Spleen (tissue), 11 donors: ENCODE measurements around the gene XAF1. TPM values are rescaled to one million over a fixed set of nuclear protein-coding genes. Genes with fewer than 3 reads are reported as not detected.
"Not testable (repeated sequence)": the region's sequence is repeated elsewhere in the genome, so short reads cannot be mapped to it uniquely, and the experiment has no call there.

ENCODE experiments used
- DNase-seq: peaks from one replicate; pipeline ENCODE4 v3.0.0-alpha.2; 2020
- H3K27ac ChIP-seq, 8 donors: fragments of 200-600 bp; sonication (generic) in 7 of 8; 1 replicate in 4 of 8; 2 replicates in 4 of 8; pipeline versions ENCODE4 v1.5.0 to v1.8.0; 2016 to 2021; ENCODE audit warnings: inconsistent platforms in 4 of 8, mild to moderate bottlenecking in 4 of 8, moderate library complexity in 1 of 8
- H3K27me3 ChIP-seq, 7 donors: fragments of 200-600 bp; sonication (generic) in 6 of 7; replicated peaks in 1 of 7; 1 replicate in 4 of 7; 2 replicates in 3 of 7; pipeline versions ENCODE4 v1.5.0 to v1.8.0; 2016 to 2021; ENCODE audit warnings: inconsistent platforms in 3 of 7, mild to moderate bottlenecking in 1 of 7
- H3K36me3 ChIP-seq, 6 donors: fragments of 200-600 bp; sonication (generic) in 5 of 6; 1 replicate in 4 of 6; 2 replicates in 2 of 6; pipeline versions ENCODE4 v1.5.0 to v1.8.0; 2016 to 2021; ENCODE audit warnings: inconsistent platforms in 2 of 6
- H3K4me1 ChIP-seq, 6 donors: fragments of 200-600 bp; sonication (generic) in 5 of 6; 1 replicate in 3 of 6; 2 replicates in 3 of 6; pipeline versions ENCODE4 v1.5.0 to v1.8.0; 2016 to 2021; ENCODE audit warnings: inconsistent platforms in 3 of 6
- H3K4me3 ChIP-seq, 8 donors: fragments of 200-600 bp; sonication (generic) in 7 of 8; 1 replicate in 4 of 8; 2 replicates in 4 of 8; pipeline versions ENCODE4 v1.5.0 to v1.8.0; 2016 to 2021; ENCODE audit warnings: inconsistent platforms in 4 of 8, mild to moderate bottlenecking in 4 of 8, moderate library complexity in 2 of 8
- H3K9me3 ChIP-seq, 8 donors: fragments of 200-600 bp; sonication (generic) in 7 of 8; 1 replicate in 4 of 8; 2 replicates in 4 of 8; pipeline versions ENCODE4 v1.5.0 to v1.8.0; 2016 to 2021; ENCODE audit warnings: inconsistent platforms in 4 of 8
- CTCF ChIP-seq, 11 experiments: fragments of 200-600 bp in 7 of 11; fragments of 450-650 bp in 4 of 11; sonication (generic) in 4 of 11; IDR thresholded peaks in 8 of 11; conservative IDR thresholded peaks in 3 of 11; 1 replicate in 7 of 11; 2 replicates in 4 of 11; pipeline versions ENCODE4 v1.4.0 to v1.8.0; 2016 to 2021; ENCODE audit warnings: antibody characterized with exemption in 11 of 11, inconsistent platforms in 4 of 11, mild to moderate bottlenecking in 1 of 11
- POLR2A ChIP-seq, 3 donors: fragments of 450-650 bp; IDR thresholded peaks; one replicate each; pipeline ENCODE4 v1.5.1; 2017; ENCODE audit warnings: antibody characterized with exemption in 3 of 3, mild to moderate bottlenecking in 1 of 3
- POLR2AphosphoS5 ChIP-seq, 3 donors: sonication (generic); formaldehyde crosslinking; IDR thresholded peaks; one replicate each; pipeline ENCODE4 v1.5.1; 2017; ENCODE audit warnings: antibody characterized with exemption in 3 of 3
- WGBS, 5 donors: extraction: QIAGEN DNeasy Blood & Tissue Kit in 3 of 5; methylation state at CpG; one replicate each; pipeline versions ENCODE4 v1.1.5 to v1.1.7; 2013 to 2018; 5-methylcytosine and 5-hydroxymethylcytosine counted together
- intact Hi-C: fragments of 100-400 bp; cut with DNase I; formaldehyde crosslinking; loops from one replicate; pipeline ENCODE4 v1.15.0; 2023; ENCODE audit warnings: low total_unique reads
- polyA plus RNA-seq, 3 donors: library from polyadenylated mRNA; stranded (reverse); fragments of 200-250 nt; gene quantifications; one replicate each; pipeline ENCODE4 v1.2.1, GENCODE V29; 2013
- total RNA-seq, 7 donors: library from RNA; depleted of rRNA in 3 of 7; stranded (reverse); fragments of >200 nt in 3 of 7; fragmentation: NEBNext Ultra II Directional in 4 of 7; extraction: Animal tissue kit (Norgen Biotek cat#: 25700) in 4 of 7; gene quantifications; one replicate each; pipeline versions ENCODE4 v1.1.0 to v1.2.1, GENCODE V29; 2016 to 2021
- donor health status: healthy with polysubstance abuse.
- donor health status: DM: no; HTN: no; CAD: no; lungs with moderate emphysema.
- donor health status: DM: no; HTN: no; CAD: no.
- donor health status: Bipolar disorder and iron deficiency.
- donor health status: healthy.
- donor health status: DM: no; HTN: no; CAD: no.
- donor health status: DM: yes; HTN: yes; CAD: no.

XAF1 gene
- total and polyA plus RNA-seq, 10 donors: 26.4 to 176 (median 100) TPM

GRCh38 chr17:6761779-6762178, 5.9 kb downstream of the XAF1 start:
- peaks cover 0 to 12% (median 8%) of the 10 kb centered on the region in 8 donors for H3K9me3 ChIP-seq
- intact Hi-C loops: no loop called here
- 73 to 83% (median 82%) methylated on average over 8 of the region's 8 CpGs for WGBS, 5 donors
- H3K27me3 ChIP-seq: no peaks in the 10 kb centered on the region
- H3K36me3 ChIP-seq: peaks cover 21 to 93% (median 80%) of the 10 kb centered on the region in 6 donors
- H3K4me1 ChIP-seq: peaks cover 13 to 30% (median 15%) of the 10 kb centered on the region in 6 donors
- H3K4me3 ChIP-seq: no peak overlapping the region
- no peak for DNase-seq
- H3K27ac ChIP-seq: no peak overlapping the region
- TF ChIP-seq POLR2A (IDR thresholded peaks at IDR 0.05): no peak
- TF ChIP-seq POLR2AphosphoS5 (IDR thresholded peaks at IDR 0.05): peak in 2 of 3 donors; percentile 52 to 54

GRCh38 chr17:6768447-6768846, 12.6 kb downstream of the XAF1 start:
- no peaks in the 10 kb centered on the region for H3K27me3 ChIP-seq

GRCh38 chr17:6772016-6772415, 16.2 kb downstream of the XAF1 start:
- Histone ChIP-seq H3K27me3 (peaks cover 0 to 16% (median 0%) of the 10 kb centered on the region in 7 donors), H3K4me3 (no peak overlapping the region), H3K36me3 (peaks cover 43 to 78% (median 73%) of the 10 kb centered on the region in 6 donors), H3K9me3 (peaks cover 0 to 89% (median 66%) of the 10 kb centered on the region in 8 donors), H3K27ac (no peak overlapping the region), H3K4me1 (peaks cover 0 to 10% (median 3%) of the 10 kb centered on the region in 6 donors)
- WGBS, 5 donors: 95 to 100% (median 98%) methylated on average over 1 of the region's 1 CpG
- no peak for DNase-seq
- TF ChIP-seq POLR2AphosphoS5 (IDR thresholded peaks at IDR 0.05): no peak
- no peak for TF ChIP-seq POLR2A (IDR thresholded peaks at IDR 0.05)
- TF ChIP-seq CTCF (IDR thresholded peaks at IDR 0.05 in 8 of 11, conservative IDR thresholded peaks at IDR 0.05 in 3 of 11): no peak
- intact Hi-C loops: no loop called here

More at GRCh38 chr17:6768447-6768846, 12.6 kb downstream of the XAF1 start:
- TF ChIP-seq CTCF (IDR thresholded peaks at IDR 0.05 in 8 of 11, conservative IDR thresholded peaks at IDR 0.05 in 3 of 11): no peak
- TF ChIP-seq POLR2AphosphoS5 (IDR thresholded peaks at IDR 0.05): no peak
- no peak for TF ChIP-seq POLR2A (IDR thresholded peaks at IDR 0.05)
- Histone ChIP-seq H3K27ac (no peak overlapping the region), H3K36me3 (peaks cover 56 to 100% (median 100%) of the 10 kb centered on the region in 6 donors), H3K4me3 (no peak overlapping the region), H3K4me1 (no peaks in the 10 kb centered on the region), H3K9me3 (peaks cover 0 to 75% (median 52%) of the 10 kb centered on the region in 8 donors)
- DNase-seq: no peak
- intact Hi-C loops: no loop called here
- WGBS, 5 donors: 92 to 100% (median 97%) methylated on average over 2 of the region's 2 CpGs

GRCh38 chr17:6774906-6775305, 19.1 kb downstream of the XAF1 start:
- Histone ChIP-seq H3K9me3 (peaks cover 0 to 60% (median 37%) of the 10 kb centered on the region in 8 donors), H3K27me3 (peaks cover 0 to 17% (median 0%) of the 10 kb centered on the region in 7 donors), H3K36me3 (peaks cover 30 to 49% (median 44%) of the 10 kb centered on the region in 6 donors), H3K4me1 (peaks cover 0 to 10% (median 3%) of the 10 kb centered on the region in 6 donors)
- DNase-seq, H3K27ac ChIP-seq, H3K4me3 ChIP-seq, intact Hi-C loops: not testable (repeated sequence)
- 88 to 97% (median 96%) methylated on average over 8 of the region's 8 CpGs for WGBS, 5 donors

DNA sequence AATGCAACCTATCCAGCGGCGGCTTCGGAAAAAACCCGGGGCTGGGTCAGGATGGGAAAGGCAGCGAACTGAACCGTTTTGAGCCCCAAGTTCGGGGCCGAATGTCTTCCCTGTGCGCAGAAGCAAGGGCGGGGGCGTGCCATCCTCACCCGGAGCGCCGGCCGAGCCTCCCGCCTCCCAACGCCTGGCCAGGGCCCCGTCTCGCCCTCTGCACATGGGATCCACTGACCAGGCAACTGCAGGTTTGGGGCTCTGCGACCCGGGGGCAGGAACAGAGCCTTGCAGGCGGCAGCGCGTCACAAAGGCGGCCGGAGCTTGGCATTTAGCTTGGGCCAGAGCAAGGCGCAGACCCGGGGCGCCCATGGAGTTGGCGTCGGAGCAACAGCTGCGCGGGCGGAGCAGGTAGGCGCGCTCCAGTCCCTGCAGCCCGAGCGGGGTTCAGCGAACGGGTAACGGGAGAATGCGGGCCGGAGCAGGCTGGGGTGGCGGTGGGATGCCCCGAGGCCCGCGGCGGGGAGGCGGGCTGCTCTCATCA, 20.1 kb downstream of the XAF1 start, which contains the start of gene FBXO39:
Gene FBXO39, plus strand, starts transcription at position 345 of the 535 bp plus-strand sequence. CDS start 3,654 bp downstream, outside the sequence.
- no peak for DNase-seq
- Histone ChIP-seq H3K4me3 (peak within 1 kb of the TSS in 1 of 8 donors; percentile 27), H3K27me3 (peaks cover 0 to 27% (median 0%) of the 10 kb centered on the region in 7 donors), H3K27ac (no peak within 1 kb of the TSS), H3K36me3 (peaks cover 20 to 39% (median 34%) of the 10 kb centered on the region in 6 donors), H3K9me3 (peaks cover 0 to 54% (median 35%) of the 10 kb centered on the region in 8 donors), H3K4me1 (peaks cover 0 to 10% (median 3%) of the 10 kb centered on the region in 6 donors)
- TF ChIP-seq CTCF (IDR thresholded peaks at IDR 0.05 in 8 of 11, conservative IDR thresholded peaks at IDR 0.05 in 3 of 11) (no peak), POLR2AphosphoS5 (IDR thresholded peaks at IDR 0.05) (peak; percentile 29 to 80 (median 72)), POLR2A (IDR thresholded peaks at IDR 0.05) (no peak)
- WGBS, 5 donors: 5 to 22% (median 8%) methylated on average over 35 to 49 of the region's 49 CpGs
- intact Hi-C loops: no loop called here
